IPS-20b (cell line): ENCODE results near the gene NPS.

Source experiments
- H3K27ac ChIP-seq: one replicate; pipeline ENCODE4 v1.5.1; 2013; ENCODE audit warnings: low read length
- H3K27me3 ChIP-seq: 2 replicates; pipeline ENCODE4 v1.6.1; 2013; ENCODE audit warnings: mild to moderate bottlenecking, low read length, inconsistent platforms; ENCODE audit not compliant: insufficient read depth
- H3K36me3 ChIP-seq: 2 replicates; pipeline ENCODE4 v1.6.1; 2013; ENCODE audit warnings: low read depth, mild to moderate bottlenecking, inconsistent platforms, low read length, moderate library complexity; ENCODE audit not compliant: insufficient read depth
- H3K4me1 ChIP-seq: 2 replicates; pipeline ENCODE4 v1.6.1; 2013; ENCODE audit warnings: mild to moderate bottlenecking, control low read depth, inconsistent platforms, low read length, moderate library complexity; ENCODE audit not compliant: insufficient read depth
- H3K4me3 ChIP-seq: 2 replicates; pipeline ENCODE4 v1.5.1; 2013; ENCODE audit warnings: mild to moderate bottlenecking, low read length, inconsistent platforms
- H3K9ac ChIP-seq: 2 replicates; pipeline ENCODE4 v1.6.1; 2013; ENCODE audit warnings: low read depth, mild to moderate bottlenecking, inconsistent platforms, low read length, moderate library complexity
- H3K9me3 ChIP-seq: 2 replicates; pipeline ENCODE4 v1.6.1; 2013; ENCODE audit warnings: mild to moderate bottlenecking, low read depth, low read length, inconsistent platforms; ENCODE audit not compliant: insufficient read depth

Gene NPS

GRCh38 chr10:127563718-127564553 is 14.8 kb downstream of the NPS start:
- H3K9me3 ChIP-seq, result no peaks in the 10 kb centered on the region
- H3K27ac ChIP-seq, result no peak overlapping the region
- H3K4me3 ChIP-seq, result no peak overlapping the region
- no peaks in the 10 kb centered on the region for H3K27me3 ChIP-seq
- no peaks in the 10 kb centered on the region for H3K36me3 ChIP-seq
- H3K4me1 ChIP-seq, result no peaks in the 10 kb centered on the region
- no peak overlapping the region for H3K9ac ChIP-seq

GRCh38 chr10:127564644-127565043 is 15.5 kb downstream of the NPS start:
- no peaks in the 10 kb centered on the region for H3K27me3 ChIP-seq
- no peak overlapping the region for H3K9ac ChIP-seq
- no peak overlapping the region for H3K4me3 ChIP-seq
- no peaks in the 10 kb centered on the region for H3K36me3 ChIP-seq
- H3K4me1 ChIP-seq, result no peaks in the 10 kb centered on the region
- H3K27ac ChIP-seq, result no peak overlapping the region
- H3K9me3 ChIP-seq, result no peaks in the 10 kb centered on the region

GRCh38 chr10:127565583-127565982 is 16.5 kb downstream of the NPS start:
- Histone ChIP-seq H3K27ac (no peak overlapping the region), H3K36me3 (no peaks in the 10 kb centered on the region), H3K4me3 (no peak overlapping the region), H3K27me3 (no peaks in the 10 kb centered on the region), H3K9ac (no peak overlapping the region), H3K4me1 (no peaks in the 10 kb centered on the region), H3K9me3 (no peaks in the 10 kb centered on the region)

- no peaks in the 10 kb centered on the region for H3K27me3 ChIP-seq
- no peak overlapping the region for H3K9ac ChIP-seq
- no peaks in the 10 kb centered on the region for H3K4me1 ChIP-seq
- no peaks in the 10 kb centered on the region for H3K36me3 ChIP-seq
- no peaks in the 10 kb centered on the region for H3K9me3 ChIP-seq
- no peak overlapping the region for H3K27ac ChIP-seq
- no peak overlapping the region for H3K4me3 ChIP-seq
These were observed 20.1 kb downstream of the NPS start for GRCh38 chr10:127569210-127569609.

- no peak overlapping the region for H3K9ac ChIP-seq
- no peaks in the 10 kb centered on the region for H3K9me3 ChIP-seq
- no peaks in the 10 kb centered on the region for H3K4me1 ChIP-seq
- no peak overlapping the region for H3K27ac ChIP-seq
- no peaks in the 10 kb centered on the region for H3K27me3 ChIP-seq
- no peak overlapping the region for H3K4me3 ChIP-seq
- no peaks in the 10 kb centered on the region for H3K36me3 ChIP-seq
These were observed 20.9 kb downstream of the NPS start for GRCh38 chr10:127570036-127570435.

- no peaks in the 10 kb centered on the region for H3K36me3 ChIP-seq
- H3K4me1 ChIP-seq, result no peaks in the 10 kb centered on the region
- no peak overlapping the region for H3K4me3 ChIP-seq
- H3K27ac ChIP-seq, result no peak overlapping the region
- H3K9me3 ChIP-seq, result no peaks in the 10 kb centered on the region
- no peaks in the 10 kb centered on the region for H3K27me3 ChIP-seq
- H3K9ac ChIP-seq, result no peak overlapping the region
These were observed 22.3 kb downstream of the NPS start for GRCh38 chr10:127571386-127571785.

GRCh38 chr10:127576051-127576450 is 26.9 kb downstream of the NPS start:
- no peaks in the 10 kb centered on the region for H3K9me3 ChIP-seq
- no peak overlapping the region for H3K27ac ChIP-seq
- no peaks in the 10 kb centered on the region for H3K27me3 ChIP-seq
- no peaks in the 10 kb centered on the region for H3K4me1 ChIP-seq
- no peaks in the 10 kb centered on the region for H3K36me3 ChIP-seq
- no peak overlapping the region for H3K4me3 ChIP-seq
- no peak overlapping the region for H3K9ac ChIP-seq

- H3K4me3 ChIP-seq, result no peak overlapping the region
- no peaks in the 10 kb centered on the region for H3K9me3 ChIP-seq
- H3K36me3 ChIP-seq, result no peaks in the 10 kb centered on the region
- H3K9ac ChIP-seq, result no peak overlapping the region
- no peaks in the 10 kb centered on the region for H3K27me3 ChIP-seq
- no peaks in the 10 kb centered on the region for H3K4me1 ChIP-seq
- no peak overlapping the region for H3K27ac ChIP-seq
These were observed 27.6 kb downstream of the NPS start for GRCh38 chr10:127576740-127577161.

GRCh38 chr10:127577376-127578258 is 28.5 kb downstream of the NPS start:
- no peaks in the 10 kb centered on the region for H3K36me3 ChIP-seq
- no peak overlapping the region for H3K4me3 ChIP-seq
- H3K4me1 ChIP-seq, result no peaks in the 10 kb centered on the region
- no peak overlapping the region for H3K27ac ChIP-seq
- H3K27me3 ChIP-seq, result no peaks in the 10 kb centered on the region
- H3K9me3 ChIP-seq, result no peaks in the 10 kb centered on the region
- H3K9ac ChIP-seq, result no peak overlapping the region

- Histone ChIP-seq H3K27me3 (no peaks in the 10 kb centered on the region), H3K4me3 (no peak overlapping the region), H3K36me3 (no peaks in the 10 kb centered on the region)
These were observed 29.3 kb downstream of the NPS start for GRCh38 chr10:127578259-127578960.

GRCh38 chr10:127578961-127579305 is 29.8 kb downstream of the NPS start:
- Histone ChIP-seq H3K27me3 (no peaks in the 10 kb centered on the region), H3K4me1 (no peaks in the 10 kb centered on the region), H3K9me3 (no peaks in the 10 kb centered on the region), H3K4me3 (no peak overlapping the region), H3K27ac (no peak overlapping the region), H3K9ac (no peak overlapping the region), H3K36me3 (no peaks in the 10 kb centered on the region)

More at GRCh38 chr10:127578259-127578960, 29.3 kb downstream of the NPS start:
- Histone ChIP-seq H3K4me1 (no peaks in the 10 kb centered on the region), H3K9ac (no peak overlapping the region), H3K9me3 (no peaks in the 10 kb centered on the region), H3K27ac (no peak overlapping the region)
